Astrocyte of the spinal cord (primary cell): ENCODE results near the gene B4GALT7.
"Not testable (repeated sequence)": the region's sequence is repeated elsewhere in the genome, so short reads cannot be mapped to it uniquely, and the experiment has no call there.

Experiments
- DNase-seq: peaks from one replicate; pipeline ENCODE4 v3.0.0; 2011; ENCODE audit warnings: low read depth, low spot score
- H3K4me3 ChIP-seq: 2 replicates; pipeline ENCODE4 v1.5.1; 2011; ENCODE audit warnings: low read depth, mild to moderate bottlenecking, low read length, moderate library complexity
- CTCF ChIP-seq: IDR thresholded peaks from 2 replicates; pipeline ENCODE4 v1.5.1; 2012; ENCODE audit warnings: low read depth, mild to moderate bottlenecking, low read length, inconsistent platforms
- in situ Hi-C: cut with HindIII; loops from 2 replicates; pipeline ENCODE4 v1.10.0; 2017; ENCODE audit warnings: low sequenced_read_pairs

B4GALT7 gene

DNA sequence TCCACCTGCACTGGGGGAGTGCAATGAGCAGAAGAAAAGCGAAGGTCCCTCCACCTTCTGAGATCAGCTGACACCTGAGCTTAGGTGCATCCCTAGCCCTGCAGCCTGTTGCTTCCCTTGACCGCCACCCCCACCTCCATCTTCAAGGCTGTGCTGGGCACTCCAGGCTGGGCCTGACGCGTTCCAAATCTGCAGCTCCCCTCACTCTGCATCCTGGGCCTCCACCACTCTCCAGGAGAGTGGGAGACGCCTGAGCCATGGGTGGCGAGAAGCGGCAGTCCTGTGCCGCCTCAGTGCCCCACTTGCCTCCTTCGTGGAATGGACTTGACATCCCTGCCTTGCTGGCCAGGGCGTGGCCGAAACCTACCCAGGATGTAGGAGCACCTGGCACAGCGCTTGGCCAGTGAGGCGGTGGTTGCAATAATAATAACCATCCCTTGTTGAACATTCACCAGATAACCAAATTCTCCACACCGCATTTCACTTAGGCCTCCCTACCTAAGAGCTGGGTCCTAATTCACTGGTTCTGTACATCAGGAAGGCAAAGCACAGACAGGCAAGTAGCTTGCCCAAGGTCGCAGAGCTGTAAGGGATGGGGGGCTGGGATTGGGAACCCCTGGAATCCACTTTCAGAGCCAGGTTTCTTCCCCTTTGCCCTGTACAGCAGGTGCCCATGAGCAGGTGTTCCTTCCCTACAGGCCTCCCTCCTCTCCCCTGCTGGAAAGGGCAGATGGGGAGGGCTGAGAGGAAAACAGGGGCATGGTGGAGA, 11.7 kb downstream of the B4GALT7 start:
- in situ Hi-C loops = no loop called here
- TF ChIP-seq CTCF = no peak
- no peak for DNase-seq

DNA sequence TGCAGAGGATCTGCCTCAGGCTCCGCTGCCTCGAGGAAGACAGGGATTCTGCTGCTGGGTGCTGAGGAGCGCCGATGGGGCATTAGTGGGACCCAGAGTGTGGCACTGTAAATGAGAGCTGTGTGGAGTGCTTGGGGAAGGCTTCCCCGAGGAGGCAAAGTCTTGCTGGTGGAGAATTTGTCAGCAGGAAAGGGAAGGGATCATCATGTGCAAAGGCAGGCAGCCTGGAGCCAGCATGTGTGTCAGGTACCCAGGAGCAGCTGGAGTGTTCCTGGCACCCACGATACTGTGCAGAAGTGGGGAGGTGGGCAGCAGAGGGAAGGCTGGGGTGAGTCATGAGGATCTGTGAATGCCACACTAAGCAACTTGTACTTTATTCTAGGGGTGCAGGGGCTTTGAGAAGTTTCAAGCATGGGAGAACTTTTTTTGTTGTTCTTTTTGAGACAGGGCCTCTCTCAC, 12.3 kb downstream of the B4GALT7 start:
- DNase-seq = no peak
- no peak for TF ChIP-seq CTCF
- in situ Hi-C loops = no loop called here
- H3K4me3 ChIP-seq = no peak overlapping the region

More for the DNA sequence above, 11.7 kb downstream of the B4GALT7 start:
- no peak overlapping the region for H3K4me3 ChIP-seq

- no peak for DNase-seq
- in situ Hi-C loops = no loop called here
- H3K4me3 ChIP-seq = no peak overlapping the region
- TF ChIP-seq CTCF = no peak
These were observed 20.6 kb downstream of the B4GALT7 start for GRCh38 chr5:177620560-177620959.

GRCh38 chr5:177624172-177624571, 24.2 kb downstream of the B4GALT7 start:
- DNase-seq, H3K4me3 ChIP-seq, in situ Hi-C loops: not testable (repeated sequence)

- in situ Hi-C loops, H3K4me3 ChIP-seq, DNase-seq: not testable (repeated sequence)
These were observed 30.3 kb downstream of the B4GALT7 start for GRCh38 chr5:177630186-177630585.

- DNase-seq, in situ Hi-C loops, H3K4me3 ChIP-seq: not testable (repeated sequence)
These were observed 35.0 kb downstream of the B4GALT7 start for GRCh38 chr5:177634912-177635311.

GRCh38 chr5:177645462-177645861, 45.5 kb downstream of the B4GALT7 start:
- in situ Hi-C loops, DNase-seq, H3K4me3 ChIP-seq: not testable (repeated sequence)

DNA sequence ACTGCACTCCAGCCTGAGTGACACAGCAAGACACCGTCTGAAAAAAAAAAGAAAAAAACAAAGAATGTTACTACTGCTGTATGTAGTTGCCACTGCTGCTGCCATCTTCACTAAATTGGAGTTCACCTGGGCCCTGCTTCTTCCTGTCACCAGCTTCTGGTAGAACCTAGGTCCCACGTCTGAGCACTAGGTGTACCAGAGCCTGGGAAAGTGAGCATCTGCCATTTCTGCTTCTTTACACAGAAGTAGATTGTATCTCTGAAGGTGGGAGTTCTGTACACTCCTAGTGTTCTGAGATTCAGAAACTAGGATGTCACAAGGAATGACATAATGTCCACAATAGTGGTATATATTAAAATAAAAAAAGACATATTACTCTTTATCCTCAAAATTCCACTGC, 51.3 kb downstream of the B4GALT7 start:
- DNase-seq, H3K4me3 ChIP-seq, in situ Hi-C loops: not testable (repeated sequence)

DNA sequence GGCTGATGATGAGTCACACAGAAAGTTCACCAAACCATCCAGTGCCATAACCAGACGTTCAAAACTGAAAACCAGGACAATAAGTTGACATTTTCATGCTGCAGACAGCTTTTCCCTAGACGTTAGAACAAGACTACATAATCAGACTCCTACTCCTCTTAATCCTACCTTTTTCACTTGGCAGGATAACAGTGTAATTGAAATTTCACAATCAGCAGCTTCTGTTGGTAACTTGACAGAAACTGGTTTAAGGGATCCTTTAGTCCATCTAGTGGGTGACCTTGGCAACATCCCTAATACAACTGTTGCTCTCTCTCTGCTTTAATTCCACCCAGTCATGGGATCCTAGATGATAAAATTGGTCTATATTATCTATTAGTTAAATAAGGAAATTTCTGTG, 57.9 kb downstream of the B4GALT7 start:
- DNase-seq, in situ Hi-C loops, H3K4me3 ChIP-seq: not testable (repeated sequence)

DNA sequence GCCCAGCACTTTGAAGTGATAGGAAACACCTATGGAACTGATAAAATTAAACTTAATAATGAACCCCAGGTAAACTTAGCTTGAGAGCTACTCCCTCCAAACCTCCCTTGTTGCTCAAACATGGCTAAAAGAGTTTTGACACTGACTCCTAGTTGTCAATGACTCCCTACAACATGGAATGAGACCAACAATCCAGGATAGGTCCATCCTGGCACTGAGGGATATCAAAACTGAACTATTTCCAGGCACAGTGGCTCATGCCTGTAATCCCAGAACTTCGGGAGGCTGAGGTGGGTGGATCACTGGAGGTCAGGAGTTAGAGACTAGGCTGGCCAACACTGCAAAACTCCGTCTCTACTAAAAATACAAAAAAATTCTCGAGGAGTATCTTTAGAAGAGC, 58.6 kb downstream of the B4GALT7 start:
- H3K4me3 ChIP-seq, in situ Hi-C loops, DNase-seq: not testable (repeated sequence)
